ENCODE measurements around the gene GALNT17.

DNA sequence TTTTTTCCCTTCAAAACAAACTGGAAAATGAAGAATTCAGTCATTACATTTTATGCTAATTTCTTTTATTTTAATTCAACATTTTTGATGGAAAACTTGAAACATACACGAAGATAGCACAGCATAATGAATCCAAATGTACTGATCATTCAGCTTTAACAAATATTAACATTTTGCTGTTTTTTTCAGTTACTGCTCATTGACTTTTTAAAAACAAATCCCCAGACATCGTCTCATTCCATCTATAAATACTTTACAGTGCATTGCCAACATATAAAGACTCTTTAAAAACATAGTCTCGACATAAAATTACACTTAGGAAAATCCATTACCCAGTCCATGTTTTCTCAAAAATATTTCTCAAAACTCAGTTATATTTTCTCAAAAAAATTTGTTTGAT lies 452.3 kb downstream of the GALNT17 start:
- TF ChIP-seq, protein P1, sequence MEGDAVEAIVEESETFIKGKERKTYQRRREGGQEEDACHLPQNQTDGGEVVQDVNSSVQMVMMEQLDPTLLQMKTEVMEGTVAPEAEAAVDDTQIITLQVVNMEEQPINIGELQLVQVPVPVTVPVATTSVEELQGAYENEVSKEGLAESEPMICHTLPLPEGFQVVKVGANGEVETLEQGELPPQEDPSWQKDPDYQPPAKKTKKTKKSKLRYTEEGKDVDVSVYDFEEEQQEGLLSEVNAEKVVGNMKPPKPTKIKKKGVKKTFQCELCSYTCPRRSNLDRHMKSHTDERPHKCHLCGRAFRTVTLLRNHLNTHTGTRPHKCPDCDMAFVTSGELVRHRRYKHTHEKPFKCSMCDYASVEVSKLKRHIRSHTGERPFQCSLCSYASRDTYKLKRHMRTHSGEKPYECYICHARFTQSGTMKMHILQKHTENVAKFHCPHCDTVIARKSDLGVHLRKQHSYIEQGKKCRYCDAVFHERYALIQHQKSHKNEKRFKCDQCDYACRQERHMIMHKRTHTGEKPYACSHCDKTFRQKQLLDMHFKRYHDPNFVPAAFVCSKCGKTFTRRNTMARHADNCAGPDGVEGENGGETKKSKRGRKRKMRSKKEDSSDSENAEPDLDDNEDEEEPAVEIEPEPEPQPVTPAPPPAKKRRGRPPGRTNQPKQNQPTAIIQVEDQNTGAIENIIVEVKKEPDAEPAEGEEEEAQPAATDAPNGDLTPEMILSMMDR (conservative IDR thresholded peaks at IDR 0.05; ENCODE audit: low read length), result no peak
- no peak for TF ChIP-seq EZH2phosphoT487 (IDR thresholded peaks at IDR 0.05; ENCODE audit: borderline replicate concordance)

Measured in Loucy (cell line).